GM18520 (cell line): ENCODE results near the gene MEDAG.

Source experiments
- ATAC-seq: cut with Tn5 transposase; IDR thresholded peaks from one replicate; pipeline ENCODE4 v1.9.1; 2021; ENCODE audit not compliant: unreplicated experiment

MEDAG gene

GRCh38 chr13:30872685-30873461, 33.2 kb upstream of the MEDAG start:
- ATAC-seq = no peak

GRCh38 chr13:30873499-30873898, 32.6 kb upstream of the MEDAG start:
- ATAC-seq = no peak

GRCh38 chr13:30874111-30874510, 32.0 kb upstream of the MEDAG start:
- no peak for ATAC-seq

GRCh38 chr13:30874561-30874960, 31.5 kb upstream of the MEDAG start:
- ATAC-seq = no peak

- ATAC-seq = no peak
Measured at GRCh38 chr13:30877335-30877734, 28.7 kb upstream of the MEDAG start.

- ATAC-seq = no peak
Measured at GRCh38 chr13:30880151-30880855, 25.8 kb upstream of the MEDAG start.

- no peak for ATAC-seq
Measured at GRCh38 chr13:30880856-30881155, 25.3 kb upstream of the MEDAG start.

GRCh38 chr13:30881191-30881651, 24.9 kb upstream of the MEDAG start:
- ATAC-seq = no peak

- no peak for ATAC-seq
Measured at GRCh38 chr13:30882026-30882850, 23.8 kb upstream of the MEDAG start.

GRCh38 chr13:30882996-30883766, 22.9 kb upstream of the MEDAG start:
- ATAC-seq = no peak

- no peak for ATAC-seq
Measured at GRCh38 chr13:30884543-30884942, 21.5 kb upstream of the MEDAG start.

- no peak for ATAC-seq
Measured at GRCh38 chr13:30889196-30889690, 16.8 kb upstream of the MEDAG start.

- no peak for ATAC-seq
Measured at GRCh38 chr13:30892966-30893365, 13.1 kb upstream of the MEDAG start.

- ATAC-seq = no peak
Measured at GRCh38 chr13:30895773-30896172, 10.3 kb upstream of the MEDAG start.

- ATAC-seq = no peak
Measured at GRCh38 chr13:30898070-30898469, 8.0 kb upstream of the MEDAG start.

GRCh38 chr13:30898678-30899241, 7.3 kb upstream of the MEDAG start:
- ATAC-seq = no peak

GRCh38 chr13:30900436-30900835, 5.6 kb upstream of the MEDAG start:
- no peak for ATAC-seq

GRCh38 chr13:30900952-30901749, 4.9 kb upstream of the MEDAG start:
- ATAC-seq = no peak

GRCh38 chr13:30904043-30904442, 2.0 kb upstream of the MEDAG start:
- no peak for ATAC-seq
